Calu3 (cell line): Measurements from ENCODE around the gene CPD. TPM values are rescaled to one million over a fixed set of nuclear protein-coding genes. Genes with fewer than 3 reads are reported as not detected.
A peak's percentile ranks its signal among the peaks of the same experiment; 100 is the strongest.

Experiments
- BruUV-seq: library from RNA; stranded (reverse); fragments of 400-500 nt; replicated peaks from 2 replicates; lab custom pipeline; 2021; lab: Mats Ljungman, UMichigan
- CTCF ChIA-PET: fragments of 300-600 bp; sonication (Branson Sonifier 250); formaldehyde crosslinking; loops from one replicate; lab custom pipeline; 2022; ENCODE audit warnings: antibody characterized with exemption; lab: Charles Lee
- DNase-seq: peaks from one replicate; pipeline ENCODE4 v3.0.0; 2022
- H3K27ac Mint-ChIP-seq: one replicate; pipeline ENCODE4 v1.8.0; 2022; ENCODE audit warnings: mixed read lengths; ENCODE audit not compliant: unreplicated experiment
- H3K27me3 Mint-ChIP-seq: one replicate; pipeline ENCODE4 v1.8.0; 2022; ENCODE audit warnings: mixed read lengths; ENCODE audit not compliant: unreplicated experiment
- H3K36me3 Mint-ChIP-seq: one replicate; pipeline ENCODE4 v1.8.0; 2022; ENCODE audit warnings: mild to moderate bottlenecking, moderate library complexity, mixed read lengths; ENCODE audit not compliant: insufficient read depth, unreplicated experiment
- H3K4me1 Mint-ChIP-seq: one replicate; pipeline ENCODE4 v1.8.0; 2022; ENCODE audit warnings: mild to moderate bottlenecking, low read depth, mixed read lengths; ENCODE audit not compliant: unreplicated experiment
- H3K4me3 Mint-ChIP-seq: one replicate; pipeline ENCODE4 v1.8.0; 2022; ENCODE audit warnings: mild to moderate bottlenecking, low read depth, moderate library complexity, mixed read lengths; ENCODE audit not compliant: unreplicated experiment
- H3K9me3 Mint-ChIP-seq: one replicate; pipeline ENCODE4 v1.8.0; 2022; ENCODE audit warnings: low read depth, mixed read lengths; ENCODE audit not compliant: unreplicated experiment
- intact Hi-C: fragments of 100-400 bp; cut with micrococcal nuclease; formaldehyde crosslinking; loops from one replicate; pipeline ENCODE4 v1.10.0; 2022; ENCODE audit not compliant: unreplicated experiment
- total RNA-seq: library from RNA; stranded (reverse); gene quantifications from 2 replicates; pipeline ENCODE4 v1.2.3, GENCODE V29; 2022
- TF ChIP-seq, protein P1 (sequence below): fragments of 200-600 bp; IDR thresholded peaks from one replicate; pipeline ENCODE4 v1.8.0; 2022; ENCODE audit warnings: antibody characterized with exemption; ENCODE audit not compliant: unreplicated experiment

CPD gene
- total RNA-seq, 1 experiment from 2014 or later: 82.9 TPM

DNA sequence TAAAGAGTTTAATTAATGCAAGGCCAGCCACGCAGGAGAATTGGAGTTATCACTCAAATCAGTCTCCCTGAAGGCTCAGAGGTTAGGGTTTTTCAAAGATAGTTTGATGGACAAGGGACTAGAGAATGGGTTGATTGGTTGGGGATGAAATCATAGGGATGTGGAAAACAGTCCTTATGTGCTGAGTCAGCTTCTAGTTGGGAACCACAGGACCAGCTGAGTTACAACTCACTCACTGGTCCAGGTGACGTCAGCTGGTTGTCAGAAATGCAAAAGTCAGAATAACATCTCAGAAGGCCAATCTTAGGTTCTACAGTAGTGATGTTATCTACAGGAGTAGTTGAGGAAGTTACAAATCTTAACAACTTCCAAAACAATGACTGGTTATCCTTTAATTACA is 47.6 kb downstream of the CPD start:
- Mint-ChIP-seq H3K9me3 (no peaks in the 10 kb centered on the region), H3K4me3 (no peak overlapping the region), H3K27ac (no peak overlapping the region), H3K27me3 (no peaks in the 10 kb centered on the region), H3K36me3 (no peaks in the 10 kb centered on the region), H3K4me1 (no peaks in the 10 kb centered on the region)
- TF ChIP-seq, protein P1, sequence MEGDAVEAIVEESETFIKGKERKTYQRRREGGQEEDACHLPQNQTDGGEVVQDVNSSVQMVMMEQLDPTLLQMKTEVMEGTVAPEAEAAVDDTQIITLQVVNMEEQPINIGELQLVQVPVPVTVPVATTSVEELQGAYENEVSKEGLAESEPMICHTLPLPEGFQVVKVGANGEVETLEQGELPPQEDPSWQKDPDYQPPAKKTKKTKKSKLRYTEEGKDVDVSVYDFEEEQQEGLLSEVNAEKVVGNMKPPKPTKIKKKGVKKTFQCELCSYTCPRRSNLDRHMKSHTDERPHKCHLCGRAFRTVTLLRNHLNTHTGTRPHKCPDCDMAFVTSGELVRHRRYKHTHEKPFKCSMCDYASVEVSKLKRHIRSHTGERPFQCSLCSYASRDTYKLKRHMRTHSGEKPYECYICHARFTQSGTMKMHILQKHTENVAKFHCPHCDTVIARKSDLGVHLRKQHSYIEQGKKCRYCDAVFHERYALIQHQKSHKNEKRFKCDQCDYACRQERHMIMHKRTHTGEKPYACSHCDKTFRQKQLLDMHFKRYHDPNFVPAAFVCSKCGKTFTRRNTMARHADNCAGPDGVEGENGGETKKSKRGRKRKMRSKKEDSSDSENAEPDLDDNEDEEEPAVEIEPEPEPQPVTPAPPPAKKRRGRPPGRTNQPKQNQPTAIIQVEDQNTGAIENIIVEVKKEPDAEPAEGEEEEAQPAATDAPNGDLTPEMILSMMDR: no peak
- no peak for DNase-seq
- BruUV-seq: no TSS peak
- CTCF ChIA-PET: no interaction called here
- intact Hi-C loops: no loop called here

DNA sequence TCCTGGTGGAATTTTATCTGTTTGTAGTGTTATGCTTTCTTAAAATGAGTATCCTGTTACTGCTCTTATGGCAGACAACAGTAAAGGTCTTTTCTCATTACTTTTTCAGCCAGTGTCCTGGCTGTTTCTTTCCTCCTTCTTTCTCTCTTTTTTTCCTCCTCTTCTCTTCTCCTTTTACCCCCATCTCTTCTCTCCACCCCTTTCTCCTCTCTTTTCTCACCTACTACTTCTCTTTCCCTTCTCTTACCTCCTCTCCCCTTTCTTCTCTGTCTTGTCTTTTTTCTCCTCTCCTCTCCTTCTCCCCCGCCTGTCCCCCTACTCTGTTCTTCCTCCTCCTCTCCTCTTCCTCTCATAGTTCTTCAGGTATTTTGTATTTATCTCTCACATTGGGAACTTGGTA is 48.9 kb downstream of the CPD start:
- intact Hi-C loops: no loop called here
- CTCF ChIA-PET: no interaction called here
- Mint-ChIP-seq H3K4me3 (no peak overlapping the region), H3K27ac (no peak overlapping the region), H3K9me3 (no peaks in the 10 kb centered on the region), H3K4me1 (no peaks in the 10 kb centered on the region), H3K27me3 (no peaks in the 10 kb centered on the region), H3K36me3 (no peaks in the 10 kb centered on the region)
- DNase-seq: no peak
- no TSS peak for BruUV-seq
- TF ChIP-seq, protein P1: no peak

DNA sequence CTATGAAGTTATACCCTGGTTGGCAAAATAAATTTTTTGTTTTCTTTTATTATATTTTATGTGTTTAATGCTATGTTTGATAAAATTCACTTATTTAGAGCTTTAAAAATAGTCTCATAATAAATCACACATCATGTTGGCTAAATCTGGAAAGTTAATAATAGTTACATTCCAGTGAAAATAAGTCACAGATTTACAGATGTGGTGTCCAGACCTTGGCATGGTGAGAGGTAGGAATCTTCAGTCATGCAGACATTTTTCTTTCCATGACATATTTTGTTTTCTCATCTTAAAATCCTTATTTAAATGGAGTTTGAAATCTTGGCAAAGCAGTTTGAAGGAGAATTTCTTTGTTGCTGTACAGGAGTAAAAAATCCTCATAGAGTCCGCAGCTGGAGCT is 50.4 kb downstream of the CPD start:
- TF ChIP-seq, protein P1: no peak
- intact Hi-C loops: no loop called here
- CTCF ChIA-PET: no interaction called here
- H3K27ac Mint-ChIP-seq: no peak overlapping the region
- H3K4me3 Mint-ChIP-seq: no peak overlapping the region
- DNase-seq: no peak
- H3K9me3 Mint-ChIP-seq: peaks cover 3% of the 10 kb centered on the region
- peaks cover 13% of the 10 kb centered on the region for H3K4me1 Mint-ChIP-seq
- H3K36me3 Mint-ChIP-seq: peaks cover 6% of the 10 kb centered on the region
- no peaks in the 10 kb centered on the region for H3K27me3 Mint-ChIP-seq
- BruUV-seq: no TSS peak

DNA sequence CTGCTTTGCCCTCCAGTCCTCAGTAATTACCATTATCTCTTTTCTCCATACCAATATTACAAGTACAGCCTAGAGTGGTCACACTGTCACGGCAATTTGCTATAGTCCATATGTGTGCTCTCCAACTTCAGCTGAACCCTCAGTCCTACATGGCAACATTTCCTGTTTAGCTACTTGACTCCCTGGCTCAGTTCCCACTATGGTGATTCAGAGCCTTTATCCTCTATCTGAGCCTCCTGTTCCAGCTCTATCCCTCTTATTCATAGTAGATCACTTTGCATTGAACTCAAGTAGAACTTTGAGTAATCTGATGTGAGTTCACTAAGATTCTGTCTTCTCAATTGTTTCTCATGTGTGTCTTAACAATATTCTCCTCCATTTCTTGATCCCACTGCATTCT is 54.8 kb downstream of the CPD start:
- Mint-ChIP-seq H3K4me1 (peaks cover 14% of the 10 kb centered on the region), H3K4me3 (no peak overlapping the region), H3K36me3 (peaks cover 6% of the 10 kb centered on the region), H3K27ac (peak overlapping the region; percentile 61), H3K9me3 (peaks cover 3% of the 10 kb centered on the region), H3K27me3 (no peaks in the 10 kb centered on the region)
- CTCF ChIA-PET: interaction anchor here (1.0 kb wide), 1 partner anchor 44 kb away, joined by 3 read pairs; the partner anchor contains the start of gene GOSR1
- peak; percentile 68 for DNase-seq
- no TSS peak for BruUV-seq
- TF ChIP-seq, protein P1: no peak
- intact Hi-C loops: loop anchor here (10.0 kb wide), 1 partner anchor 89 kb away; no protein-coding TSS in a partner anchor
